SK-N-SH treated with all-trans-retinoic acid at 6 μM for 48 hours (cell line): ENCODE results near the gene AATF.

Experiments used
- ATAC-seq: fragments of 200-7000 bp; cut with Tn5 transposase; 3 replicates; pipeline ENCODE4 v1.9.1; 2020; ENCODE audit warnings: mild to moderate bottlenecking, moderate library complexity
- ARNTL ChIP-seq: fragments of 450-650 bp; formaldehyde crosslinking; IDR thresholded peaks from 2 replicates; pipeline ENCODE4 v1.5.0; 2020; ENCODE audit warnings: low read depth, mild to moderate bottlenecking, moderate library complexity, borderline replicate concordance
- BACH2 ChIP-seq: fragments of 250-450 bp; sonication (Bioruptor Pico); IDR thresholded peaks from 2 replicates; pipeline ENCODE4 v1.9.0; 2021; ENCODE audit warnings: mild to moderate bottlenecking, borderline replicate concordance
- CSDC2 ChIP-seq: fragments of 250-450 bp; sonication (Bioruptor Pico); IDR thresholded peaks from 2 replicates; pipeline ENCODE4 v1.5.0; 2020; ENCODE audit warnings: mild to moderate bottlenecking, moderate library complexity
- CSRNP3 ChIP-seq: fragments of 250-450 bp; sonication (Bioruptor Pico); IDR thresholded peaks from 2 replicates; pipeline ENCODE4 v1.5.1; 2021; ENCODE audit warnings: mild to moderate bottlenecking, moderate library complexity
- ESRRG ChIP-seq: fragments of 250-450 bp; sonication (Bioruptor Pico); IDR thresholded peaks from 2 replicates; pipeline ENCODE4 v1.6.1; 2021; ENCODE audit warnings: mild to moderate bottlenecking
- GLIS3 ChIP-seq: fragments of 250-450 bp; sonication (Bioruptor Pico); IDR thresholded peaks from 2 replicates; pipeline ENCODE4 v1.5.0; 2020; ENCODE audit warnings: mild to moderate bottlenecking, moderate library complexity
- ISL1 ChIP-seq: fragments of 250-450 bp; sonication (Bioruptor Pico); IDR thresholded peaks from 2 replicates; pipeline ENCODE4 v2.1.2; 2022; ENCODE audit warnings: mild to moderate bottlenecking, moderate library complexity
- OSR1 ChIP-seq: fragments of 250-450 bp; sonication (Bioruptor Pico); IDR thresholded peaks from 2 replicates; pipeline ENCODE4 v1.8.0; 2022; ENCODE audit warnings: moderate library complexity, mild to moderate bottlenecking, inconsistent platforms
- PPARA ChIP-seq: fragments of 250-450 bp; sonication (Bioruptor Pico); IDR thresholded peaks from 2 replicates; pipeline ENCODE4 v1.5.0; 2020; ENCODE audit warnings: mild to moderate bottlenecking, borderline replicate concordance
- RARB ChIP-seq: fragments of 250-450 bp; sonication (Bioruptor Pico); IDR thresholded peaks from 2 replicates; pipeline ENCODE4 v1.8.0; 2021; ENCODE audit warnings: mild to moderate bottlenecking, moderate library complexity
- SNAI2 ChIP-seq: fragments of 250-450 bp; sonication (Bioruptor Pico); IDR thresholded peaks from 2 replicates; pipeline ENCODE4 v1.5.0; 2020; ENCODE audit warnings: mild to moderate bottlenecking, moderate library complexity
- TCF4 ChIP-seq: fragments of 250-450 bp; sonication (Bioruptor Pico); IDR thresholded peaks from 2 replicates; pipeline ENCODE4 v1.8.0; 2021; ENCODE audit warnings: mild to moderate bottlenecking, moderate library complexity, borderline replicate concordance
- TOX ChIP-seq: fragments of 250-450 bp; sonication (Bioruptor Pico); IDR thresholded peaks from 2 replicates; pipeline ENCODE4 v1.8.0; 2021; ENCODE audit warnings: mild to moderate bottlenecking, moderate library complexity, borderline replicate concordance
- ZC3H10 ChIP-seq: fragments of 250-450 bp; sonication (Bioruptor Pico); IDR thresholded peaks from 2 replicates; pipeline ENCODE4 v1.5.1; 2021; ENCODE audit warnings: mild to moderate bottlenecking, moderate library complexity
- ZFP3 ChIP-seq: fragments of 250-450 bp; sonication (Bioruptor Pico); IDR thresholded peaks from 2 replicates; pipeline ENCODE4 v1.5.0; 2020; ENCODE audit warnings: mild to moderate bottlenecking, moderate library complexity
- ZFP30 ChIP-seq: fragments of 450-650 bp; formaldehyde crosslinking; IDR thresholded peaks from 2 replicates; pipeline ENCODE4 v1.5.0; 2022; ENCODE audit warnings: mild to moderate bottlenecking, moderate library complexity
- ZNF565 ChIP-seq: fragments of 450-650 bp; formaldehyde crosslinking; conservative IDR thresholded peaks from 2 replicates; pipeline ENCODE4 v1.5.0; 2020; ENCODE audit warnings: low read depth, mild to moderate bottlenecking, moderate library complexity
- ZNF70 ChIP-seq: fragments of 450-650 bp; formaldehyde crosslinking; IDR thresholded peaks from 2 replicates; pipeline ENCODE4 v1.5.0; 2020; ENCODE audit warnings: mild to moderate bottlenecking, moderate library complexity
- ZNF8 ChIP-seq: fragments of 450-650 bp; formaldehyde crosslinking; IDR thresholded peaks from 2 replicates; pipeline ENCODE4 v1.5.0; 2020; ENCODE audit warnings: mild to moderate bottlenecking, moderate library complexity
- TF ChIP-seq, protein P1 (sequence below): fragments of 250-450 bp; sonication (Bioruptor Pico); IDR thresholded peaks from 2 replicates; pipeline ENCODE4 v1.5.0; 2020; ENCODE audit warnings: mild to moderate bottlenecking, moderate library complexity
- TF ChIP-seq, protein P2 (sequence below): fragments of 250-450 bp; sonication (Bioruptor Pico); IDR thresholded peaks from 2 replicates; pipeline ENCODE4 v1.5.1; 2020; ENCODE audit warnings: low read depth, mild to moderate bottlenecking, moderate library complexity
- TF ChIP-seq, protein P3 (sequence below): fragments of 250-450 bp; sonication (Bioruptor Pico); IDR thresholded peaks from 2 replicates; pipeline ENCODE4 v1.8.0; 2021; ENCODE audit warnings: low read depth, mild to moderate bottlenecking, moderate library complexity, borderline replicate concordance
- TF ChIP-seq, protein P4 (sequence below): fragments of 250-450 bp; sonication (Bioruptor Pico); IDR thresholded peaks from 2 replicates; pipeline ENCODE4 v1.8.0; 2020; ENCODE audit warnings: mild to moderate bottlenecking, moderate library complexity, borderline replicate concordance

The AATF gene

DNA sequence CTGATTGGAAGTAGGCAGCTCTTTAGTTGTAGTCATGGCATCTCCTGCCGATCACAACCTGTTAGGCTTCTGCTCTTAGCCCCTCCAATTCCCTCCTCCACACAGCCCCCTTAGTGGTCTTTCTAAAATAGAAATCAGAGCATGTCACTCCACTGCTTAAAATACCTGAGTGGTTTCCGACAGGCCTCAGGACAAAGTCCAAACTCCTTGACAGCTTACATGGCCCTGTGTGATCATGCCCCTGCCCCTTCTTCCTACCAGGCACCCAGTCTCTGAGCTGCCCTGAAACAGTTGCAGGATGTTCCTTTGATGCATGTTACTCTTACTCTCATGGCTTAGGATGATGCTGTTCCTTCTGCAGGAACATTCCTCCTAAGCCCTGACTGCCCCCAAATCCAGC lies 147.3 kb downstream of the AATF start:
- ATAC-seq = no peak
- TF ChIP-seq GLIS3 (no peak), ISL1 (CRISPR knock-in tag) (no peak), ESRRG (CRISPR knock-in tag) (no peak), ZFP30 (CRISPR knock-in tag) (no peak), OSR1 (no peak), CSRNP3 (CRISPR knock-in tag) (no peak), TOX (CRISPR knock-in tag) (no peak), ZFP3 (no peak), RARB (CRISPR knock-in tag) (no peak), CSDC2 (CRISPR knock-in tag) (no peak), ZC3H10 (CRISPR knock-in tag) (no peak), TCF4 (no peak), ZNF8 (CRISPR knock-in tag) (no peak)
- TF ChIP-seq, protein P1, sequence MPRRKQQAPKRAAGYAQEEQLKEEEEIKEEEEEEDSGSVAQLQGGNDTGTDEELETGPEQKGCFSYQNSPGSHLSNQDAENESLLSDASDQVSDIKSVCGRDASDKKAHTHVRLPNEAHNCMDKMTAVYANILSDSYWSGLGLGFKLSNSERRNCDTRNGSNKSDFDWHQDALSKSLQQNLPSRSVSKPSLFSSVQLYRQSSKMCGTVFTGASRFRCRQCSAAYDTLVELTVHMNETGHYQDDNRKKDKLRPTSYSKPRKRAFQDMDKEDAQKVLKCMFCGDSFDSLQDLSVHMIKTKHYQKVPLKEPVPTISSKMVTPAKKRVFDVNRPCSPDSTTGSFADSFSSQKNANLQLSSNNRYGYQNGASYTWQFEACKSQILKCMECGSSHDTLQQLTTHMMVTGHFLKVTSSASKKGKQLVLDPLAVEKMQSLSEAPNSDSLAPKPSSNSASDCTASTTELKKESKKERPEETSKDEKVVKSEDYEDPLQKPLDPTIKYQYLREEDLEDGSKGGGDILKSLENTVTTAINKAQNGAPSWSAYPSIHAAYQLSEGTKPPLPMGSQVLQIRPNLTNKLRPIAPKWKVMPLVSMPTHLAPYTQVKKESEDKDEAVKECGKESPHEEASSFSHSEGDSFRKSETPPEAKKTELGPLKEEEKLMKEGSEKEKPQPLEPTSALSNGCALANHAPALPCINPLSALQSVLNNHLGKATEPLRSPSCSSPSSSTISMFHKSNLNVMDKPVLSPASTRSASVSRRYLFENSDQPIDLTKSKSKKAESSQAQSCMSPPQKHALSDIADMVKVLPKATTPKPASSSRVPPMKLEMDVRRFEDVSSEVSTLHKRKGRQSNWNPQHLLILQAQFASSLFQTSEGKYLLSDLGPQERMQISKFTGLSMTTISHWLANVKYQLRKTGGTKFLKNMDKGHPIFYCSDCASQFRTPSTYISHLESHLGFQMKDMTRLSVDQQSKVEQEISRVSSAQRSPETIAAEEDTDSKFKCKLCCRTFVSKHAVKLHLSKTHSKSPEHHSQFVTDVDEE (CRISPR knock-in tag) = no peak
- TF ChIP-seq, protein P2, sequence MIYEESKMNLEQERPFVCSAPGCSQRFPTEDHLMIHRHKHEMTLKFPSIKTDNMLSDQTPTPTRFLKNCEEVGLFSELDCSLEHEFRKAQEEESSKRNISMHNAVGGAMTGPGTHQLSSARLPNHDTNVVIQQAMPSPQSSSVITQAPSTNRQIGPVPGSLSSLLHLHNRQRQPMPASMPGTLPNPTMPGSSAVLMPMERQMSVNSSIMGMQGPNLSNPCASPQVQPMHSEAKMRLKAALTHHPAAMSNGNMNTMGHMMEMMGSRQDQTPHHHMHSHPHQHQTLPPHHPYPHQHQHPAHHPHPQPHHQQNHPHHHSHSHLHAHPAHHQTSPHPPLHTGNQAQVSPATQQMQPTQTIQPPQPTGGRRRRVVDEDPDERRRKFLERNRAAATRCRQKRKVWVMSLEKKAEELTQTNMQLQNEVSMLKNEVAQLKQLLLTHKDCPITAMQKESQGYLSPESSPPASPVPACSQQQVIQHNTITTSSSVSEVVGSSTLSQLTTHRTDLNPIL = no peak
- TF ChIP-seq, protein P3, sequence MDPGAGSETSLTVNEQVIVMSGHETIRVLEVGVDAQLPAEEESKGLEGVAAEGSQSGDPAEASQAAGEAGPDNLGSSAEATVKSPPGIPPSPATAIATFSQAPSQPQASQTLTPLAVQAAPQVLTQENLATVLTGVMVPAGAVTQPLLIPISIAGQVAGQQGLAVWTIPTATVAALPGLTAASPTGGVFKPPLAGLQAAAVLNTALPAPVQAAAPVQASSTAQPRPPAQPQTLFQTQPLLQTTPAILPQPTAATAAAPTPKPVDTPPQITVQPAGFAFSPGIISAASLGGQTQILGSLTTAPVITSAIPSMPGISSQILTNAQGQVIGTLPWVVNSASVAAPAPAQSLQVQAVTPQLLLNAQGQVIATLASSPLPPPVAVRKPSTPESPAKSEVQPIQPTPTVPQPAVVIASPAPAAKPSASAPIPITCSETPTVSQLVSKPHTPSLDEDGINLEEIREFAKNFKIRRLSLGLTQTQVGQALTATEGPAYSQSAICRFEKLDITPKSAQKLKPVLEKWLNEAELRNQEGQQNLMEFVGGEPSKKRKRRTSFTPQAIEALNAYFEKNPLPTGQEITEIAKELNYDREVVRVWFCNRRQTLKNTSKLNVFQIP = no peak
- TF ChIP-seq, protein P4, sequence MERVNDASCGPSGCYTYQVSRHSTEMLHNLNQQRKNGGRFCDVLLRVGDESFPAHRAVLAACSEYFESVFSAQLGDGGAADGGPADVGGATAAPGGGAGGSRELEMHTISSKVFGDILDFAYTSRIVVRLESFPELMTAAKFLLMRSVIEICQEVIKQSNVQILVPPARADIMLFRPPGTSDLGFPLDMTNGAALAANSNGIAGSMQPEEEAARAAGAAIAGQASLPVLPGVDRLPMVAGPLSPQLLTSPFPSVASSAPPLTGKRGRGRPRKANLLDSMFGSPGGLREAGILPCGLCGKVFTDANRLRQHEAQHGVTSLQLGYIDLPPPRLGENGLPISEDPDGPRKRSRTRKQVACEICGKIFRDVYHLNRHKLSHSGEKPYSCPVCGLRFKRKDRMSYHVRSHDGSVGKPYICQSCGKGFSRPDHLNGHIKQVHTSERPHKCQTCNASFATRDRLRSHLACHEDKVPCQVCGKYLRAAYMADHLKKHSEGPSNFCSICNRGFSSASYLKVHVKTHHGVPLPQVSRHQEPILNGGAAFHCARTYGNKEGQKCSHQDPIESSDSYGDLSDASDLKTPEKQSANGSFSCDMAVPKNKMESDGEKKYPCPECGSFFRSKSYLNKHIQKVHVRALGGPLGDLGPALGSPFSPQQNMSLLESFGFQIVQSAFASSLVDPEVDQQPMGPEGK (CRISPR knock-in tag) = no peak

- TF ChIP-seq CSRNP3 (CRISPR knock-in tag) (no peak), GLIS3 (no peak), ARNTL (CRISPR knock-in tag) (no peak), OSR1 (no peak), BACH2 (no peak), ZFP3 (no peak), ZNF8 (CRISPR knock-in tag) (no peak), ESRRG (CRISPR knock-in tag) (no peak), ZC3H10 (CRISPR knock-in tag) (no peak), ZFP30 (CRISPR knock-in tag) (no peak), PPARA (CRISPR knock-in tag) (no peak), ZNF70 (CRISPR knock-in tag) (no peak), RARB (CRISPR knock-in tag) (no peak), CSDC2 (CRISPR knock-in tag) (no peak), SNAI2 (CRISPR knock-in tag) (no peak), ZNF565 (CRISPR knock-in tag) (no peak), TOX (CRISPR knock-in tag) (no peak)
- TF ChIP-seq, protein P3 = no peak
- no peak for ATAC-seq
These were observed 148.4 kb downstream of the AATF start for GRCh38 chr17:37097154-37097553.
